Cardiac muscle cell (in vitro differentiated cells and primary cell): Measurements from ENCODE around the gene GALNT18. TPM values are rescaled to one million over a fixed set of nuclear protein-coding genes. Genes with fewer than 3 reads are reported as not detected.

ENCODE experiments used
- DNase-seq, 2 donors: peaks; one replicate each; pipeline versions ENCODE4 v3.0.0 to v3.0.0-alpha.2; 2010 to 2017; ENCODE audit warnings: low read depth in 1 of 2, low spot score in 1 of 2
- H3K27ac ChIP-seq: fragments of 200-600 bp; sonication (generic); 2 replicates; pipeline ENCODE4 v1.5.1; 2016
- H3K27me3 ChIP-seq: fragments of 200-600 bp; sonication (generic); 2 replicates; pipeline ENCODE4 v1.6.0; 2016; ENCODE audit warnings: control low read depth
- H3K36me3 ChIP-seq: fragments of 200-600 bp; sonication (generic); 2 replicates; pipeline ENCODE4 v1.5.1; 2016; ENCODE audit warnings: control low read depth
- H3K4me1 ChIP-seq: fragments of 200-600 bp; sonication (generic); 2 replicates; pipeline ENCODE4 v1.8.1; 2017; ENCODE audit warnings: low read depth, mild to moderate bottlenecking, mixed run types
- H3K4me3 ChIP-seq: fragments of 200-600 bp; sonication (generic); 2 replicates; pipeline ENCODE4 v1.5.1; 2016; ENCODE audit warnings: mild to moderate bottlenecking
- H3K9me3 ChIP-seq: fragments of 200-600 bp; sonication (generic); 2 replicates; pipeline ENCODE4 v1.5.1; 2017; ENCODE audit warnings: low read depth, mild to moderate bottlenecking, control low read depth
- polyA plus RNA-seq: library from polyadenylated mRNA; unstranded; fragments of >200 nt; fragmentation: Nextera tagmentation; extraction: Ambion mirVana; gene quantifications from 2 replicates; pipeline ENCODE4 v1.2.1, GENCODE V29; 2016
- total RNA-seq: library from RNA; depleted of rRNA; stranded (reverse); fragments of >200 nt; gene quantifications from 2 replicates; pipeline ENCODE4 v1.2.3, GENCODE V29; 2016
- TF ChIP-seq, protein P1 (sequence below): IDR thresholded peaks from 2 replicates; pipeline ENCODE4 v1.5.1; 2012; ENCODE audit warnings: low read depth, mild to moderate bottlenecking, low read length

Gene GALNT18
- total and polyA plus RNA-seq, 2 experiments from 2014 or later: 2.1 to 2.2 TPM

DNA sequence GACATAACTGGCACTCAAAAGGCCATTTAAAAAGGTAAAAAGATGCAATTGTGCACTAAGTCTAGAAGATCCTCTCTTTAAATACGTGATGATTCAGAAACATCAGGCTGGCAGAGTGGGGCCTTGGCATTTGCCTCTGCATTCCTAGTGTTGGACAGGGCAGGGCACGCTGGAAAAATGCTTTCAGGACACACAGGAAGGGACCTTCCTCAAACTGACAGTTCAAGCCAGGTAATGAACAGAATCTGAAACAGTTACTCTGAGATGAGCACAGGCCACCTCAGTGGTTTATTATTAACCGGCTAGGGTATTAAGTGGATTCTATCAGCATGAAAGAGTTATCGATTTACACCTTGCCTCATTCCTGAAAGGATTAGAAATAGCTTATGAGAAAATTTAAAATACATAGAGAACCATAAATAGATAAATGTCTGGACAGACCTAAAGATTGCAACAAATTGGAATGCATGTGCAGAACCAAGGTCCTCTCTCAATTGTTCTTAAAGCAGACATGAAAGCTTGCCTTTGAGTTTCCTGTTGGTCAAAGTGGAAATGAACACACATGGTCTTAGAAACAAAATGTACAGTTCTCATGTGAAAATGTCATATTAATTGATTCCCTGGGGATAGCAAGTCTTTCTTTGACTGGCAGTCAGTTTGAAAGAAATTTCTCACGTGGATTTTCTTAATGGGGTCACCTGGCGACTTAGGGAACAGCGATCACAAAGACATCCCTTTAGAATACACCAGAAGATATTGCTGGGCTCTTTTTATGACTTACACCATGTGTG, 247.3 kb downstream of the GALNT18 start:
- Histone ChIP-seq H3K27ac (no peak overlapping the region), H3K9me3 (no peaks in the 10 kb centered on the region)

DNA sequence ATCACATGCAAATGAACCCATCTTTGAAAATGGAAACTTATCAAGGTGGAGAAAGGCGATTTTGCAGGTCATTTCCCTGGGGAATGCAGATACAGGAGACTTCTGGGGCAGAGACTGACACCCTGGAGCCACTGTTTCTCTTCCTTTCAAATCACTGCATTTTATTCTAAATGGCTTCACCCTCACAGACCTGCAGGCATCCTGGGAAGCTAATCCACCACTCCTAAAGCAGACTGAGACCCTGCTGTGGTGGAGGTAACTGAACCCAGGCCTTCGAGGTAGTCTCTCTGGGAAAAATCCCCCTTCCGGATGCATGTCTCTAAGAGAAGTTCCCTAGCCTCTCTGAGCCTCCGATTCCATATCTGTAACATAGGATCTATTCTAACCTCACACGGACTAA, 247.9 kb downstream of the GALNT18 start:
- TF ChIP-seq, protein P1, sequence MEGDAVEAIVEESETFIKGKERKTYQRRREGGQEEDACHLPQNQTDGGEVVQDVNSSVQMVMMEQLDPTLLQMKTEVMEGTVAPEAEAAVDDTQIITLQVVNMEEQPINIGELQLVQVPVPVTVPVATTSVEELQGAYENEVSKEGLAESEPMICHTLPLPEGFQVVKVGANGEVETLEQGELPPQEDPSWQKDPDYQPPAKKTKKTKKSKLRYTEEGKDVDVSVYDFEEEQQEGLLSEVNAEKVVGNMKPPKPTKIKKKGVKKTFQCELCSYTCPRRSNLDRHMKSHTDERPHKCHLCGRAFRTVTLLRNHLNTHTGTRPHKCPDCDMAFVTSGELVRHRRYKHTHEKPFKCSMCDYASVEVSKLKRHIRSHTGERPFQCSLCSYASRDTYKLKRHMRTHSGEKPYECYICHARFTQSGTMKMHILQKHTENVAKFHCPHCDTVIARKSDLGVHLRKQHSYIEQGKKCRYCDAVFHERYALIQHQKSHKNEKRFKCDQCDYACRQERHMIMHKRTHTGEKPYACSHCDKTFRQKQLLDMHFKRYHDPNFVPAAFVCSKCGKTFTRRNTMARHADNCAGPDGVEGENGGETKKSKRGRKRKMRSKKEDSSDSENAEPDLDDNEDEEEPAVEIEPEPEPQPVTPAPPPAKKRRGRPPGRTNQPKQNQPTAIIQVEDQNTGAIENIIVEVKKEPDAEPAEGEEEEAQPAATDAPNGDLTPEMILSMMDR: no peak
- no peaks in the 10 kb centered on the region for H3K9me3 ChIP-seq
- H3K27me3 ChIP-seq: peaks cover 9% of the 10 kb centered on the region
- no peaks in the 10 kb centered on the region for H3K36me3 ChIP-seq
- no peaks in the 10 kb centered on the region for H3K4me1 ChIP-seq
- DNase-seq: no peak
- no peak overlapping the region for H3K27ac ChIP-seq
- H3K4me3 ChIP-seq: no peak overlapping the region

More for the DNA sequence above, 247.3 kb downstream of the GALNT18 start:
- Histone ChIP-seq H3K27me3 (peaks cover 9% of the 10 kb centered on the region), H3K4me3 (no peak overlapping the region), H3K4me1 (no peaks in the 10 kb centered on the region), H3K36me3 (no peaks in the 10 kb centered on the region)
- TF ChIP-seq, protein P1: no peak
- no peak for DNase-seq

DNA sequence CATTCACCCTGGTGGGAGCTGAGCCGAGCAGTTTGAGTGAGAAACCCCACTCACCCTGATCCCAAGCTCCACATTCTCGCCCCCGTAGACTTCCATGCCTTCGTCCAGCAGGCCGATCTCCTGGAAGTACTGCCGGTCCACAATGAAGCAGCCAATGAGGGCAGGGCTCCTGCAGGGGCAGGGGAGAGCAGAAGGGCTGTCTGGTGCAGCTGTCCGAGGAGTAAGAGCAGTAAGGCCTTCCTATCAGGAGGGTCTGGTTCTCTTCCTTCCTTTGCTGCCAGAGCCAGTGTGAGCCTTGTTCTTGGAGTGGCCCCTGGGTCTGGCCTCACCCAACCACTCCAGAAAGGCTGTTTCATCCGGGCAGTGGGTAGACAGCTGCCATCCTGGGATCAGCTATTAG, 249.3 kb downstream of the GALNT18 start:
- H3K9me3 ChIP-seq: no peaks in the 10 kb centered on the region
- H3K27me3 ChIP-seq: peaks cover 9% of the 10 kb centered on the region
- DNase-seq: no peak
- TF ChIP-seq, protein P1: no peak
- H3K36me3 ChIP-seq: no peaks in the 10 kb centered on the region
- no peak overlapping the region for H3K4me3 ChIP-seq
- no peak overlapping the region for H3K27ac ChIP-seq
- no peaks in the 10 kb centered on the region for H3K4me1 ChIP-seq

DNA sequence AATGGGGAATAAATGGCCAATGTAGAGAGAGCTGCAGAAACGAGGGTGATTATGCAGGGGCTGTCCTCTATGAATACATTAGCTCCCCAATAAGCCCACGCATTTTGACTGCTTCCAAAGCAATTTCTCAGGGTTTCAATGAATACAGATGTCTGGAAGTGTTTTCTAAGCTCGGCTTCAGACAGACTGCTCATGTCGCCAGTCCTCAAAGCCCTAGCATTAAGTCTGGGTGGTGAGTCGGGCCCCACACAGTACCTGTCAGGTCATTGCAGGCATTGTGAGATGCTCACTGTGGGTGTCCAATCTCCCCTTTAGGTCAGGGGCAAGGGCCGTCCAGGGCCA, 250.9 kb downstream of the GALNT18 start:
- DNase-seq: no peak
- H3K9me3 ChIP-seq: no peaks in the 10 kb centered on the region
- no peaks in the 10 kb centered on the region for H3K4me1 ChIP-seq
- no peak overlapping the region for H3K4me3 ChIP-seq
- no peak overlapping the region for H3K27ac ChIP-seq
- H3K36me3 ChIP-seq: no peaks in the 10 kb centered on the region
- TF ChIP-seq, protein P1: no peak
- peaks cover 9% of the 10 kb centered on the region for H3K27me3 ChIP-seq

DNA sequence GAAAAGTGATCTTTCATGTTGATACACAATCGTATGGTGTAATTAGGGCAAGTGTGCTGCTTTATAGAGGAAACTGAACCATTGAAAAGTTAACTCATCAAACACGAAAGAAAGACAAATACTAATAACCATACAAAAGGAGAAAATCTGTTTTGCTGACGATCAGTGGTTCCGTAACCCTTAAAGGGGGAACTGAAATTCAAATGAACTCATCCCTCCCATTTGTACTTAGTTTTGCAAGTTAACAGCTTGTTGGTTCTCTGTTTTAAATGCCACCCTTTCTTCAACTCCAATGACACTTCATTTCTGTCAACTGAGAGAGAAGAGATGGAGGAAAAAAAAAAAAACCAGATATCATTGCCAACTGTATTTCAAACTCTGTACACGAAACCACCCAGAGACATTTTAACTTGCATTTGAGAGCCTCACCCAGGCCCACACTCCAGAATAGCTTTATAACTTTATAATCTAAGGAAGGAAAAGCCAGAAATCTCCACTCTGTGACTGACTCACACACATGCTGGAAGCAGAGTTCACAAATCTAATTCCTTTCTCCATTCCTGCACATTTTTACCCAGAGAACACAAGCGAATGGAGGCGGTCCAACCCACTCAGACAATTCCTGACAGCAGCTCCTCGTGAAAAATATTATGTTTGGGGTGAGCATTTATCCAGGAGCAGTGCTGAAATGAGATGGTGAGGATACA, 251.4 kb downstream of the GALNT18 start:
- DNase-seq: no peak
- peaks cover 7% of the 10 kb centered on the region for H3K27me3 ChIP-seq
- no peaks in the 10 kb centered on the region for H3K4me1 ChIP-seq
- no peaks in the 10 kb centered on the region for H3K9me3 ChIP-seq
- no peaks in the 10 kb centered on the region for H3K36me3 ChIP-seq
- TF ChIP-seq, protein P1: no peak
- no peak overlapping the region for H3K27ac ChIP-seq
- H3K4me3 ChIP-seq: no peak overlapping the region
